ENCODE data around the gene PRDM15. TPM values are rescaled to one million over a fixed set of nuclear protein-coding genes. Genes with fewer than 3 reads are reported as not detected.

PRDM15 gene
- total RNA-seq, 1 donor from 2014 or later: 4.9 TPM

- no peak overlapping the region for H3K4me3 ChIP-seq (ENCODE audit: low read depth, low read length)
- TF ChIP-seq CTCF (conservative IDR thresholded peaks at IDR 0.05; ENCODE audit: low read depth, low read length): no peak
- no peak for DNase-seq (ENCODE audit: low read depth)
These were observed 11.2 kb upstream of the PRDM15 start for GRCh38 chr21:41890355-41890754.

- DNase-seq (ENCODE audit: low read depth): no peak
- TF ChIP-seq CTCF (conservative IDR thresholded peaks at IDR 0.05; ENCODE audit: low read depth, low read length): no peak
- H3K4me3 ChIP-seq (ENCODE audit: low read depth, low read length): no peak overlapping the region
These were observed 9.7 kb upstream of the PRDM15 start for GRCh38 chr21:41888749-41889376.

- TF ChIP-seq CTCF (conservative IDR thresholded peaks at IDR 0.05; ENCODE audit: low read depth, low read length): no peak
- no peak for DNase-seq (ENCODE audit: low read depth)
- H3K4me3 ChIP-seq (ENCODE audit: low read depth, low read length): no peak overlapping the region
These were observed 8.5 kb upstream of the PRDM15 start for GRCh38 chr21:41887667-41888066.

- no peak for DNase-seq (ENCODE audit: low read depth)
- H3K4me3 ChIP-seq (ENCODE audit: low read depth, low read length): no peak overlapping the region
- TF ChIP-seq CTCF (conservative IDR thresholded peaks at IDR 0.05; ENCODE audit: low read depth, low read length): no peak
These were observed 7.2 kb upstream of the PRDM15 start for GRCh38 chr21:41886328-41886727.

GRCh38 chr21:41885341-41886024 is 6.3 kb upstream of the PRDM15 start:
- no peak for DNase-seq (ENCODE audit: low read depth)
- no peak overlapping the region for H3K4me3 ChIP-seq (ENCODE audit: low read depth, low read length)
- no peak for TF ChIP-seq CTCF (conservative IDR thresholded peaks at IDR 0.05; ENCODE audit: low read depth, low read length)

- no peak for DNase-seq (ENCODE audit: low read depth)
- H3K4me3 ChIP-seq (ENCODE audit: low read depth, low read length): no peak overlapping the region
- no peak for TF ChIP-seq CTCF (conservative IDR thresholded peaks at IDR 0.05; ENCODE audit: low read depth, low read length)
These were observed 5.4 kb upstream of the PRDM15 start for GRCh38 chr21:41884501-41885030.
